GM23248 (cell line): ENCODE results near the gene TMEM100. TPM values are rescaled to one million over a fixed set of nuclear protein-coding genes. Genes with fewer than 3 reads are reported as not detected.

Experiments
- DNase-seq: peaks from one replicate; pipeline ENCODE4 v3.0.0-alpha.2; 2015
- H2AFZ ChIP-seq: fragments of 200-600 bp; sonication (generic); 2 replicates; pipeline ENCODE4 v1.6.1; 2016; ENCODE audit warnings: antibody characterized with exemption
- H3F3A ChIP-seq: fragments of 200-600 bp; sonication (generic); 2 replicates; pipeline ENCODE4 v1.6.1; 2016; ENCODE audit warnings: mild to moderate bottlenecking, antibody characterized with exemption, mixed run types; ENCODE audit not compliant: insufficient read depth
- H3K27ac ChIP-seq: fragments of 200-600 bp; sonication (generic); 2 replicates; pipeline ENCODE4 v1.5.1; 2016; ENCODE audit warnings: mild to moderate bottlenecking
- H3K27me3 ChIP-seq: fragments of 200-600 bp; sonication (generic); replicated peaks from 2 replicates; pipeline ENCODE4 v1.6.1; 2016; ENCODE audit warnings: mild to moderate bottlenecking; ENCODE audit not compliant: insufficient read depth
- H3K36me3 ChIP-seq: fragments of 200-600 bp; sonication (generic); 2 replicates; pipeline ENCODE4 v1.6.1; 2016; ENCODE audit warnings: low read depth, mild to moderate bottlenecking
- H3K4me1 ChIP-seq: fragments of 200-600 bp; sonication (generic); 2 replicates; pipeline ENCODE4 v1.6.1; 2016; ENCODE audit warnings: mild to moderate bottlenecking; ENCODE audit not compliant: insufficient read depth
- H3K4me2 ChIP-seq: fragments of 200-600 bp; sonication (generic); one replicate; pipeline ENCODE4 v1.6.1; 2016; ENCODE audit warnings: mild to moderate bottlenecking; ENCODE audit not compliant: unreplicated experiment
- H3K4me3 ChIP-seq: fragments of 200-600 bp; sonication (generic); 2 replicates; pipeline ENCODE4 v1.5.1; 2016; ENCODE audit warnings: mild to moderate bottlenecking
- H3K79me2 ChIP-seq: fragments of 200-600 bp; sonication (generic); 2 replicates; pipeline ENCODE4 v1.6.1; 2016; ENCODE audit warnings: mild to moderate bottlenecking; ENCODE audit not compliant: insufficient read depth
- H3K9ac ChIP-seq: fragments of 200-600 bp; sonication (generic); 2 replicates; pipeline ENCODE4 v1.6.1; 2016; ENCODE audit warnings: mild to moderate bottlenecking
- H3K9me2 ChIP-seq: fragments of 200-600 bp; sonication (generic); 2 replicates; pipeline ENCODE4 v1.6.1; 2016; ENCODE audit warnings: mixed run types, mild to moderate bottlenecking, moderate library complexity; ENCODE audit not compliant: insufficient read depth
- H3K9me3 ChIP-seq: fragments of 200-600 bp; sonication (generic); one replicate; pipeline ENCODE4 v1.6.1; 2017; ENCODE audit warnings: low read depth
- H4K20me1 ChIP-seq: fragments of 200-600 bp; sonication (generic); 2 replicates; pipeline ENCODE4 v1.6.0; 2016; ENCODE audit not compliant: insufficient read depth
- EZH2 ChIP-seq: fragments of 200-600 bp; sonication (generic); IDR thresholded peaks from 2 replicates; pipeline ENCODE4 v1.6.1; 2018; ENCODE audit warnings: antibody characterized with exemption, mild to moderate bottlenecking; ENCODE audit not compliant: insufficient read depth, poor library complexity, severe bottlenecking
- EZH2phosphoT487 ChIP-seq: fragments of 200-600 bp; sonication (generic); IDR thresholded peaks from 2 replicates; pipeline ENCODE4 v1.6.1; 2018; ENCODE audit warnings: antibody characterized with exemption, moderate library complexity, mild to moderate bottlenecking, low read depth; ENCODE audit not compliant: insufficient read depth
- WGBS, 2 experiments: methylation state at CpG; one replicate each; pipeline ENCODE4 v1.1.6; 2015 to 2017; ENCODE audit warnings: low lambda C conversion rate in 2 of 2, low coverage in 1 of 2; ENCODE audit errors: missing lambda C conversion rate in 2 of 2; 5-methylcytosine and 5-hydroxymethylcytosine counted together
- in situ Hi-C: fragments of 300-500 bp; cut with MboI; formaldehyde crosslinking; loops from 2 replicates; pipeline ENCODE4 v1.15.0; 2020
- polyA plus RNA-seq: library from polyadenylated mRNA; unstranded; fragments of >200 nt; fragmentation: Nextera tagmentation; extraction: Ambion mirVana; gene quantifications from 2 replicates; pipeline ENCODE4 v1.2.1, GENCODE V29; 2016
- total RNA-seq: library from RNA; depleted of rRNA; stranded (reverse); fragments of >200 nt; shearing (Covaris generic); gene quantifications from 2 replicates; pipeline ENCODE4 v1.2.3, GENCODE V29; 2014

Gene TMEM100
- total and polyA plus RNA-seq, 2 experiments from 2014 or later: 0.18 TPM; not detected in 1

DNA sequence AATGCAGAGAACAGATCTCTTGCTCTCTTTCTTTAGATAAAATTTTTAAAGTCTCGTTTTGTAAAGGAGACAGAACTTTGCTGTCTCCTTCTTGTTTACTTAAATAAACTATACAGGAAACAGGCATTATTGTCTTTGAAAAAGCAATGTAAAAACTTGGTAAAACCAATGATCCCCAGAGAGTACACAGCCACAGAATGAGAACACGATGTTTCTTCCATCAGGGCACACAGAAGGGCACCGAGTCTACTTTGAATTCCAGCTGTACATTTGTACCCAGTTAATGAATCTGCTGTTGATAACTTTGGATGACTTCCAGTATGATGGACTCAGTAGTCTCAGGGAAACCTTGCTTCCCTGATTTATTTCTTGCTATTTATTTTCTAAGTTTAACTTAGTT lies 8.1 kb upstream of the TMEM100 start:
- TF ChIP-seq EZH2phosphoT487: no peak
- no peak for TF ChIP-seq EZH2
- H3K9me2 ChIP-seq: no peaks in the 10 kb centered on the region
- no peaks in the 10 kb centered on the region for H3K36me3 ChIP-seq
- peaks cover 67% of the 10 kb centered on the region for H3K4me1 ChIP-seq
- no peaks in the 10 kb centered on the region for H3K9me3 ChIP-seq
- peak overlapping the region; percentile 75 for H2AFZ ChIP-seq
- peak overlapping the region; percentile 66; the same call in 1 of the 2 replicates for H3K4me3 ChIP-seq
- in situ Hi-C loops: no loop called here
- H3K27ac ChIP-seq: peak overlapping the region; percentile 67; the same call in 1 of the 2 replicates
- H3F3A ChIP-seq: peaks cover 49% of the 10 kb centered on the region
- peak; percentile 16 for DNase-seq
- 7 to 11% methylated on average over 3 of the region's 3 CpGs for WGBS, 2 experiments
- H4K20me1 ChIP-seq: no peaks in the 10 kb centered on the region
- H3K4me2 ChIP-seq: no peak overlapping the region
- no peaks in the 10 kb centered on the region for H3K27me3 ChIP-seq
- no peaks in the 10 kb centered on the region for H3K79me2 ChIP-seq
- H3K9ac ChIP-seq: peak overlapping the region; percentile 62; the same call in 1 of the 2 replicates

DNA sequence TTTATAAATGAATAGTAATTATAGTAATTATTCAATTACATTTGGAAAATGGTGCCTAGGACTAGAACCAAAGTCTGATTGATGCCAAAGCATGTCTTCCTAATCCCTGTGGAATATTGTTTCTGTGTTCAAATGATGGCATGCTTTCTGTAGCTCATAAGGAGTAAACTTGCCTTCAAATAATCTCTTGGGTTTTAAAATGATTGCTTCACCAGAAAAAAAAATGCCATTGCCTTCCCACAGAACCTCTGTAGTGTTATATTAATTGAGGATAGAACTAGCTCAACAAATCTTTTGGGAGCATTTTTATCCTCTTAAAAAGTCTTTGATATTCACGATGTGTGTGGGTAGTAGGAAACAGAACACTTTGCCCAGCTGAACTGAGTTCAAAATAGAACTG lies 7.7 kb upstream of the TMEM100 start:
- 0 to 7% methylated on average over 1 of the region's 1 CpG for WGBS, 2 experiments
- in situ Hi-C loops: no loop called here
- Histone ChIP-seq H3K4me2 (no peak overlapping the region), H3K9ac (no peak overlapping the region), H3K4me1 (peaks cover 68% of the 10 kb centered on the region), H3K36me3 (no peaks in the 10 kb centered on the region), H4K20me1 (no peaks in the 10 kb centered on the region), H3K27me3 (no peaks in the 10 kb centered on the region), H3K4me3 (no peak overlapping the region), H3K27ac (no peak overlapping the region), H2AFZ (peak overlapping the region; percentile 75), H3K9me2 (no peaks in the 10 kb centered on the region), H3F3A (peaks cover 49% of the 10 kb centered on the region), H3K9me3 (no peaks in the 10 kb centered on the region), H3K79me2 (no peaks in the 10 kb centered on the region)
- no peak for TF ChIP-seq EZH2
- TF ChIP-seq EZH2phosphoT487: no peak
- peak; percentile 3 for DNase-seq

DNA sequence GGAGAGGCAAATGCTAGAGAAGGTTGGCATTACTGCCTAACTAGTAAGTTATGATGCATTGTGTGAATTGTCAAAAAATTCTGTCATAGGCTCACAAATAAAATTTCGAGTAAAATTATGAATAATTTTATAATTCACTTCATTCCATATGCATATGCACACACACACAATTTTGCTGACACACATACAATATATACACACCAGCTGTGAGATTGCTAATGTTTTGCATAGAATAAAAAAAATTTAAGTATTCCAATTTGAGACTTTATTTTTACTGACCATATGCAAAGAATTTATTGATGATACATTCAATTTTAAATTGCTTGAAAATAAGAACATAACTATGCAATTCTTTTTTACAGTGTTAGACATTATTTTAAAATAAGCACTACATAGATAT lies 6.8 kb upstream of the TMEM100 start:
- no peaks in the 10 kb centered on the region for H3K79me2 ChIP-seq
- no peaks in the 10 kb centered on the region for H3K9me2 ChIP-seq
- H3K36me3 ChIP-seq: no peaks in the 10 kb centered on the region
- peaks cover 59% of the 10 kb centered on the region for H3K4me1 ChIP-seq
- H3K4me2 ChIP-seq: no peak overlapping the region
- peaks cover 45% of the 10 kb centered on the region for H3F3A ChIP-seq
- H3K4me3 ChIP-seq: no peak overlapping the region
- no peaks in the 10 kb centered on the region for H3K27me3 ChIP-seq
- no peak overlapping the region for H3K27ac ChIP-seq
- no peak overlapping the region for H2AFZ ChIP-seq
- H4K20me1 ChIP-seq: no peaks in the 10 kb centered on the region
- WGBS, 2 experiments: 94% methylated on average over 1 of the region's 1 CpG
- DNase-seq: no peak
- TF ChIP-seq EZH2phosphoT487 (no peak), EZH2 (no peak)
- in situ Hi-C loops: no loop called here
- no peaks in the 10 kb centered on the region for H3K9me3 ChIP-seq
- no peak overlapping the region for H3K9ac ChIP-seq

DNA sequence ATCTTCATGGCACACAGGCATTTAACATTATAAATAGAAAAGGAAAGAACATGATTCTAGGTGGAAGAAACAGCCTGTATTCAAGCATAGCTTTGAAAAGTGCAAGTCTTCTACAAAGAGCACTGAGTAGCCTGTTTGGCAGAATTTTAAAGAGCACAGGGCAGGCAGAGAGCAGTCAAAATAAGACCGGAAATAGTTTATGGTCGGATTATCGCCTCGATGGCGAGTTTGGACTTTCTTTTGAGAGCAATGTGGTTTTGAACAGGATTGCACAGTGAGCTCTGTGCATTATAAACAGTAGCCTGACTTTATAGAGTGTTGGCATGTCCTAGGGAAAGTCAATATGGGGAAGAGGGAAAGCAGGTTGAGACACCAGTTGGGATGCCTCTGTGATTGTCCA lies 6.2 kb upstream of the TMEM100 start:
- TF ChIP-seq EZH2phosphoT487: no peak
- no peak for TF ChIP-seq EZH2
- no peaks in the 10 kb centered on the region for H4K20me1 ChIP-seq
- no peaks in the 10 kb centered on the region for H3K9me2 ChIP-seq
- H3K36me3 ChIP-seq: no peaks in the 10 kb centered on the region
- 83 to 92% methylated on average over 5 of the region's 5 CpGs for WGBS, 2 experiments
- H3K4me3 ChIP-seq: no peak overlapping the region
- in situ Hi-C loops: no loop called here
- H2AFZ ChIP-seq: no peak overlapping the region
- H3K9me3 ChIP-seq: no peaks in the 10 kb centered on the region
- peaks cover 43% of the 10 kb centered on the region for H3F3A ChIP-seq
- no peak overlapping the region for H3K9ac ChIP-seq
- DNase-seq: no peak
- H3K4me1 ChIP-seq: peaks cover 53% of the 10 kb centered on the region
- no peaks in the 10 kb centered on the region for H3K79me2 ChIP-seq
- H3K27ac ChIP-seq: no peak overlapping the region
- H3K4me2 ChIP-seq: no peak overlapping the region
- H3K27me3 ChIP-seq: no peaks in the 10 kb centered on the region

DNA sequence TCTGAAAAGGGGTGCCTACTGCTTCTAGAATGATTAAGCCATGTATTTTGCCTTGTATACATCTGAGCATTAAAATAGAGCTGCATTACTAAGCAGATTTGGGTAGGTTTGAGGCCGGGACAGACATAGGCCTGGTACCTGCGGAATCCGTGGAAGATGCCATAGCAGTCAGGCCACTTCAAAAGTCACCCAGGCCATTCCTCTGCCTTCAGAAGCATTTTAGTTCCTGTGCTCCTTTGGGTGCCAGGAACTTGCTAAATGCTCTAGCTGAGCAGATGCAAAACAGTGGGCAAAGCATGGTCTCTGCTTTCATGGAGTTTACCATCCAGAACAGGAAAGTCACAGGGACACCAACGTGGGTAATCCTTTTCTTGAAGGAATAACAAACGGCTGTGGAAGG lies 5.7 kb upstream of the TMEM100 start:
- Histone ChIP-seq H3K4me2 (no peak overlapping the region), H2AFZ (peak overlapping the region; percentile 21; the same call in 1 of the 2 replicates), H3K27me3 (no peaks in the 10 kb centered on the region), H3K9me3 (no peaks in the 10 kb centered on the region), H4K20me1 (no peaks in the 10 kb centered on the region), H3K79me2 (no peaks in the 10 kb centered on the region), H3K27ac (no peak overlapping the region), H3K9ac (no peak overlapping the region), H3K9me2 (no peaks in the 10 kb centered on the region), H3K4me1 (peaks cover 52% of the 10 kb centered on the region), H3F3A (peaks cover 40% of the 10 kb centered on the region), H3K36me3 (no peaks in the 10 kb centered on the region), H3K4me3 (no peak overlapping the region)
- WGBS, 2 experiments: 92 to 94% methylated on average over 5 of the region's 5 CpGs
- in situ Hi-C loops: no loop called here
- DNase-seq: no peak
- no peak for TF ChIP-seq EZH2
- no peak for TF ChIP-seq EZH2phosphoT487
